Parathyroid adenoma (tissue), 2 donors: ENCODE results near the gene DACH1.

ENCODE experiments used
- H2AFZ ChIP-seq: fragments of 300-600 bp; sonication (generic); one replicate; pipeline ENCODE4 v1.7.0; 2017; ENCODE audit warnings: antibody characterized with exemption, mild to moderate bottlenecking
- H3K27ac ChIP-seq: fragments of 300-600 bp; sonication (generic); one replicate; pipeline ENCODE4 v1.7.0; 2017
- H3K27me3 ChIP-seq: fragments of 300-600 bp; sonication (generic); one replicate; pipeline ENCODE4 v1.7.0; 2017; ENCODE audit warnings: low read length; ENCODE audit not compliant: control insufficient read depth, insufficient read depth
- H3K36me3 ChIP-seq: fragments of 300-600 bp; sonication (generic); one replicate; pipeline ENCODE4 v1.7.0; 2017; ENCODE audit warnings: low read length; ENCODE audit not compliant: control insufficient read depth, insufficient read depth
- H3K4me1 ChIP-seq: fragments of 300-600 bp; sonication (generic); one replicate; pipeline ENCODE4 v1.7.0; 2017; ENCODE audit warnings: control low read depth
- H3K4me2 ChIP-seq: fragments of 300-600 bp; sonication (generic); one replicate; pipeline ENCODE4 v1.7.0; 2017; ENCODE audit warnings: low read length
- H3K4me3 ChIP-seq: fragments of 300-600 bp; sonication (generic); one replicate; pipeline ENCODE4 v1.7.0; 2017; ENCODE audit warnings: low read depth, low read length
- H3K79me2 ChIP-seq: fragments of 300-600 bp; sonication (generic); one replicate; pipeline ENCODE4 v1.7.0; 2017; ENCODE audit warnings: control low read depth
- H3K9ac ChIP-seq: fragments of 300-600 bp; sonication (generic); one replicate; pipeline ENCODE4 v1.7.0; 2017; ENCODE audit warnings: mild to moderate bottlenecking
- H3K9me3 ChIP-seq: fragments of 300-600 bp; sonication (generic); one replicate; pipeline ENCODE4 v1.7.0; 2017; ENCODE audit warnings: low read length; ENCODE audit not compliant: control insufficient read depth
- TF ChIP-seq, protein P1 (sequence below): fragments of 300-600 bp; sonication (generic); IDR thresholded peaks from one replicate; pipeline ENCODE4 v1.7.0; 2017; ENCODE audit warnings: antibody characterized with exemption, mild to moderate bottlenecking
- donor health status: primary hyperparathyroidism.

The DACH1 gene

DNA sequence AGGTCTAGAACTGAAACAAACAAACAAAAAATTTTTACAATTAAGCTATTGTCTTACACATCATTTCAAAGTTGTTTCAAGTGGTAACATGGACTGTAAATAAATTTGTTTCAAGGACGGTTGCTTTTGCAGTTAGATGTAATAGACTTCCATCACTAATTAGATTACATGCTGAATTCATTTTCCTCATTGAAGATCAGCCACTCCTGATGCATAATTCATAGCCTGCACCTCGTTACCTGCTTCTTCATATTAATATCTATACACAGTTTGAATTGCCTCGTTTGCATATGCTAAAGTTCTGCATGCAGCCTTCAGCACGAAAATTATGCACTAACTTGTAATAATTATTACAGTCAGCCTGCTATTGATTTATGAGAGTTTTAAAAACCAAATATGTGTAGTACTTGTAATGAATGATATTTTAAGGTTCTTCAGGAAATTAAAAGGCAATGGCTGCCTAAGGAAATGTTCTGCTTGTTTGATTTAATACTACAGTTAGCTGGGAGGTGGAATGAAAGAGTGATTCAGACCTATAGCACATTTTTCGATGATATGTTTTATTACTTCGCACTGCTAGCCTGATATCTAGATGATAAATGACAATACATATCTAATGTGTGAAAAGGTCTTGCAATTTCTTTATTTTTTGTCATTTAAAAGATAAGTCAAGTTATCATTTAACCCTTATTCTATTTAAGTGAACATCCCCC lies 184.9 kb downstream of the DACH1 start:
- Histone ChIP-seq H3K36me3 (no peaks in the 10 kb centered on the region), H3K4me3 (no peak overlapping the region)

GRCh38 chr13:71677124-71677523 lies 189.9 kb downstream of the DACH1 start:
- TF ChIP-seq, protein P1, sequence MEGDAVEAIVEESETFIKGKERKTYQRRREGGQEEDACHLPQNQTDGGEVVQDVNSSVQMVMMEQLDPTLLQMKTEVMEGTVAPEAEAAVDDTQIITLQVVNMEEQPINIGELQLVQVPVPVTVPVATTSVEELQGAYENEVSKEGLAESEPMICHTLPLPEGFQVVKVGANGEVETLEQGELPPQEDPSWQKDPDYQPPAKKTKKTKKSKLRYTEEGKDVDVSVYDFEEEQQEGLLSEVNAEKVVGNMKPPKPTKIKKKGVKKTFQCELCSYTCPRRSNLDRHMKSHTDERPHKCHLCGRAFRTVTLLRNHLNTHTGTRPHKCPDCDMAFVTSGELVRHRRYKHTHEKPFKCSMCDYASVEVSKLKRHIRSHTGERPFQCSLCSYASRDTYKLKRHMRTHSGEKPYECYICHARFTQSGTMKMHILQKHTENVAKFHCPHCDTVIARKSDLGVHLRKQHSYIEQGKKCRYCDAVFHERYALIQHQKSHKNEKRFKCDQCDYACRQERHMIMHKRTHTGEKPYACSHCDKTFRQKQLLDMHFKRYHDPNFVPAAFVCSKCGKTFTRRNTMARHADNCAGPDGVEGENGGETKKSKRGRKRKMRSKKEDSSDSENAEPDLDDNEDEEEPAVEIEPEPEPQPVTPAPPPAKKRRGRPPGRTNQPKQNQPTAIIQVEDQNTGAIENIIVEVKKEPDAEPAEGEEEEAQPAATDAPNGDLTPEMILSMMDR = no peak
- Histone ChIP-seq H3K9me3 (no peaks in the 10 kb centered on the region), H3K27me3 (no peaks in the 10 kb centered on the region), H2AFZ (no peak overlapping the region), H3K4me2 (no peak overlapping the region), H3K36me3 (no peaks in the 10 kb centered on the region), H3K79me2 (no peaks in the 10 kb centered on the region), H3K9ac (no peak overlapping the region), H3K4me1 (no peaks in the 10 kb centered on the region), H3K27ac (no peak overlapping the region), H3K4me3 (no peak overlapping the region)

More for the DNA sequence above, 184.9 kb downstream of the DACH1 start:
- TF ChIP-seq, protein P1 = no peak
- Histone ChIP-seq H3K9me3 (no peaks in the 10 kb centered on the region), H3K4me1 (no peaks in the 10 kb centered on the region), H3K27me3 (no peaks in the 10 kb centered on the region), H3K79me2 (no peaks in the 10 kb centered on the region), H3K9ac (no peak overlapping the region), H3K4me2 (no peak overlapping the region), H2AFZ (no peak overlapping the region), H3K27ac (no peak overlapping the region)

GRCh38 chr13:71672512-71672911 lies 194.5 kb downstream of the DACH1 start:
- Histone ChIP-seq H3K4me3 (no peak overlapping the region), H3K27me3 (no peaks in the 10 kb centered on the region), H3K79me2 (no peaks in the 10 kb centered on the region), H3K9me3 (no peaks in the 10 kb centered on the region), H3K36me3 (no peaks in the 10 kb centered on the region), H3K9ac (no peak overlapping the region), H3K4me2 (no peak overlapping the region), H3K4me1 (no peaks in the 10 kb centered on the region), H3K27ac (no peak overlapping the region), H2AFZ (no peak overlapping the region)
- TF ChIP-seq, protein P1 = no peak

GRCh38 chr13:71663431-71663830 lies 203.6 kb downstream of the DACH1 start:
- H3K4me2 ChIP-seq = no peak overlapping the region

More at GRCh38 chr13:71663431-71663830, 203.6 kb downstream of the DACH1 start:
- Histone ChIP-seq H3K4me3 (no peak overlapping the region), H3K4me1 (no peaks in the 10 kb centered on the region), H3K9ac (no peak overlapping the region), H3K27me3 (no peaks in the 10 kb centered on the region), H3K36me3 (no peaks in the 10 kb centered on the region), H3K79me2 (no peaks in the 10 kb centered on the region), H3K9me3 (no peaks in the 10 kb centered on the region), H2AFZ (no peak overlapping the region), H3K27ac (no peak overlapping the region)
- TF ChIP-seq, protein P1 = no peak
